ENCODE measurements around the gene HMGN1.

HMGN1 gene

GRCh38 chr21:39367783-39368182 lies 18.9 kb upstream of the HMGN1 start:
- no peak for DNase-seq (ENCODE audit: low spot score)

DNA sequence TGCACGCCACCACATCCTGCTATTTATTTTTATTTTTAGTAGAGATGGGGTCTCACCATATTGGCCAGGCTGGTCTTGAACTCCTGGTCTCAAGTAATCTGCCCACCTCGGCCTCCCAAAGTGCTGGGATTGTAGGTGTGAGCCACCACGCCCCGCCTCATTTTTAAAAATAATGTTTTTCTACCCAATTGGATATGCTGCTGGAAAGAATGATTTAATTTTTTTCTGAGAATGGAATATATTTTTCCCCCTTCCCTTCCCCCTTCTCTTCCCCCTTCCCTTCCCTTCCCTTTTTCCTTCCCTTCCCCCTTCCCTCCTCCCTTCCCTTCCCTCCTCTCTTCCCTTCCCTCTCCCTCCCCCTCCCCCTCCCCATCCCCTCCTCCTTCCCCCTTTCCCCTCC lies 17.7 kb upstream of the HMGN1 start:
- DNase-seq (ENCODE audit: low spot score): no peak

DNA sequence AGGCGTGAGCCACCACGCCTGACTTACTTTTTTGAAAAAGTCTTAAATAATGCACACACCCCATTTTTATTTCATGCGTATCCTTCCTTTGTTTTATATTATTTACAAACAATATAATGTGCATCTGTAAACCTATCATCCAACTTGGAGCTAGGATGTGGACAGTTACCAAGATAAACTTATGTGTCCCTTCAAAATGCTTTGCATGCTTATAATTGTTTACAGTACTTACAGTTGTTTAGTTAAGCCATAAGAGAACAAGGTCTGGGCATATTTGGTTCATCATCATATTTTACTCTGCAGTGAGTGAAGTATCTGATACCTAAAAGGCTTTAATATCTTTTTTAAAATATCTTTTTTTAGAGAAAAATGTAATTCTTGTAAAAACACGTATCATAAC lies 16.1 kb upstream of the HMGN1 start:
- DNase-seq (ENCODE audit: low spot score): no peak

DNA sequence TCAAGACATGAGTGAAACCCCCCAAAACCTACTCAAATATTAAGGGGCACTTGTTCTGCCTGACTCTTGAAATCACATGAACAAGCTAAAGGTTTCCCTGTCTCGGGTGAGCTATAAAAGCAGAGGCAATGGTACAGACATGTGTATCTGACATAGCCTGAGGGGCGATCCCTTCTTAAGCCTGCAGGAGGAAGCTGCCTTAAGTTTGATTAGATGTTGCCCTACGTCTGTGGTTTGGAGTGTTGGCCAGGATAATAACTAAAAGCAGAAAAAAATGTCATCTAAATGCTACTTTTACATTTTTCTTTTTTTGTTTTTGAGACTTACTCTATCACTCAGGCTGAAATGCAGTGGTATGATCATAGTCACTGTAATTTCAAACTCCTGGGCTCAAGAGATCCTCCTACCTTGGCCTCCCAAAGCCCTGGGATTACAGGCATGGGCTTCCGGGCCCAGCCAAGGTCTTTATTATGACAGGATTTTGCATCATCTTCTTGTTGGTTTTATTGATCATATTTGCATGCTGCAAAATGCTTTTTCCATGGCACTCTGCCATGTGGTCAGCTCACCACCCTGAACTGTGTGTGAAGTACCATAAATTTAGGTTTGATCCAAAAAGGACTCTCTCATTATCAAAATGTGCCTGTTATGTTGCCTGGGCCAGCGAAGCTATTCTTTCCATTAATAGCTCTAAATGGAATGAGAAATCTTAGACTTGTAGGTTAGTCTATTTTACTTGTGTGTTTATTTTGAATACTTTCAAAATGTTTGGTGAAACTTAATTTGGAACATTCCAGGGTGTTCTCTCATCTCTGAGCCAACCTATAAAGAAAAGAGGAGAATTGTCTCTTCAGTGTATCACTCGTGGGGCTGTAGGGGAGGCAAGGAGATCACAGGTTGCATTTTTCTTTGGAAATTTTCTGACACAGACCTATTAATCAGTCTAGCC lies 15.0 kb upstream of the HMGN1 start:
- no peak for DNase-seq (ENCODE audit: low spot score)

DNA sequence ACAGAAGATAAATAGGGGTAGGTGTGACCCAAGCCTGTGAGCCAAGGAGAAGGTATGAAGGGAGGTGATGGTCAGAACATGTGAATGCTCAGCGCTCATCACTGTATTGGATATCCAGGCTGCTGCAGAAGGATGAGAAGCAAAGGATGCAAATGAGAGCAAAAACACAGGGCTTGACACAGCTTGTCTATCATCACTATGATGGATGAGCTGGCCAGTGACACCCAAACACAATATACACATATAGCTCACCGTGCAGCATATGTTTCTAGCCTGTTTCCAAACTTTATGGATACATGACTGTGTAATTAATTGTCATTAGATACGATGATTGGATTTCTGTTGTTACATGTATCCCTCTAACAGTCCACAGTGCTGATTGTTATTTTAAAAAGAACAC lies 13.8 kb upstream of the HMGN1 start:
- no peak for DNase-seq (ENCODE audit: low spot score)

- DNase-seq (ENCODE audit: low spot score): no peak
Observed at GRCh38 chr21:39359382-39359781, 10.5 kb upstream of the HMGN1 start.

- DNase-seq (ENCODE audit: low spot score): no peak
Observed at GRCh38 chr21:39353295-39353694, 4.4 kb upstream of the HMGN1 start.

DNA sequence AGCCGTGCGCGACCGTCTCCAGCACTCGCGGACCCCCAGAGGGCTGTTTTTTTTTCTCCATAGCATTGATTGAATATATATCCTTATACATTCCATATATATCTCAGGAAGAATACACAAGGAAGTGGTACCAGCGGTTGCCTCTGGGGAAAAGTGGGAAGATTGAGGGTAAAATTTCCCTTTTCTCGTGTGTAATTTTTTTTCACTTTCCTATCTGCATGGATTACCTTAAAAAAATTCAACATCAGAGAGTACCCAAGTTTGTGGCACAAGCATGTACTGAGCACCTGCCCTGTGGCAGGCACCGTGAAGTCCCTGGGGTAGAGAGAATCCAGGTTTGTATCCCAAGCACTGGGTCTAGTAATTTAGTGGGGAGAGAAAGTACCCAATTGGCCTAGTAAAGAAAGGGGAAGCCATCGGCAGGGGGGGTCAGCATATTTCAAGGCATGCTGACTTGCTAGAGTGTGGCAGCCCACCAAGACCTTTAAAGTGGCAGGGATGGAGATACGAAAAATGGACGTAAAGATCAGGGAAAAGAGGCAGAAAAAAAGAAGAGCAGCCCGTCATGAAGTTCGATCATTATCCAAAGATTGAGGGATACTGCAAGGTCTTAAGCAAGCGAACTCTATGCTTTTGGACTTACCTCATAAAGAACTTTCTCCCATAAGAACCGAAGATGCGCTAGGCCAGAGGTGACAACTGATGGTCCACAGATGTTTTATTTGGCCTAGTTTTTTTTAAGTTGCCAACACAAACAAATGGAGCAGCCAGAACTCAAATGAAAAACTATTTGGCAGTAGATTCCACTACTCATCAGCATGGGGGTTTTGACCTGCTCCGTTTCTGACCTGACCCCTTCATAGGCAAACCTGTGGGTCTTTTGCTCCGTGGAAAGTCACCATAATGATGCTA lies 1.5 kb upstream of the HMGN1 start:
- DNase-seq (ENCODE audit: low spot score): no peak

- peak; percentile 97 for DNase-seq (ENCODE audit: low spot score)
Observed at GRCh38 chr21:39349211-39350093, 564 bp upstream of the HMGN1 start.

DNA sequence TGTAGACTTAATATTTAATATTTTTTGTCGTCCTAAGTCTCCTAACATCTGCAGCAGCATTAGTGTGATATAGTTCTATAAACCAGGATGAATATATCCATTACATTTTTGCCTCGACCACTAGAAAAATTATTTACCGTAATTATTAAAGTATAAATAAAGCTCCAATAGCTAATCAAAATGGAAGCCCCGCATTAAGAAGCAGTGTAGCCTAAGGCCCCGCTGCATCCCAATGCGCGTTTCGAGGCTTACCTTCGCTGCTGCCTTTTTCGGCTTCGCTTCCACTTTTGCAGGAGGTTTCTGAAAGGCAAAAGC lies 891 bp downstream of the HMGN1 start:
- no peak for DNase-seq (ENCODE audit: low spot score)

DNA sequence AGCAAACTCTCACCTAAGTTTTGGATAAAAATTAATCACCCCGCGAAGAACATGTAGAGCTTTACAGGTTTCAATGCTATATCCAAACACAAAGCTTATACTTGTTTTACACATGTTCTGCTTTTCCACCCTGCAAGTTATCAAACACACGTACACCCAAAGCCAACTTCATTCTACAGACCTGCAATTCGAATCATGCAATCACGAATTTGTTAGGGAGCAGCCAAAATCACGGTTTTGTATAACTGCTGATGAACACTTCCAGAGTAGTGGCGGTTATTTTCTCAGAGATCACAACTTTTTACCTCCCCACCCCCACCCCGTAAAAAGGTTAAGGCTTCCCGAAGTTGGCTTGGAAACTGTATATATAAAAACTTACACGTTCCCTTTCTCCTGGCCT lies 1.4 kb downstream of the HMGN1 start:
- no peak for DNase-seq (ENCODE audit: low spot score)

DNA sequence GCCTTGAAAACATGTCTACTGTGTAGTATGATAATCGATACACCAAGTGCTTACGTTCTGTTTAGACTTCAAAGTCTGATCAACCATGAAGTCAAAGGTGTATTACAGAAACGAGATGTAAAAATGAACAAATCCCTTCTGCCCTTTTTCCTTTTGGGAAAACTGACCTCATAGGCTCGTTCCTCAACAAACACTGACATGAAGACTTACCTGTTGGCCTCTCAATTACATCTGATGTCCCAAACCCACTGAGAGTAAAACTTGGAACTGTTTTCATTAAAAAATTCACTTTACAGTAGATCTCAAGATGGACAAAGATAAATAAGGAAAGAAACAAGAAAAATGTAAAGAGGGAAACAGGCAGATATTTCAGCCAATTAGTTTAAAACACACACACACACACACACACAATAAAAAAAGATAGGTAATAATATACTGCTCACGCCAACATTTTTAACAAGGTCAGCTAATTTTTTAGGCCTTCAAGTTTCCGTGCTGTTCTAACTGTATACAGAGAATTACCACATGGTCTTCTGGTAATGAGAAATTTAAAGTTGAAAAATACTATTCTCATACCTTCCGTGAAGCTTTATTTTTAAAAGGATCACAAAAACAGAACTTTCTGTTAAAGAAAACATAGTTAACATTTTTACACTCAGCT lies 2.1 kb downstream of the HMGN1 start:
- DNase-seq (ENCODE audit: low spot score): no peak

DNA sequence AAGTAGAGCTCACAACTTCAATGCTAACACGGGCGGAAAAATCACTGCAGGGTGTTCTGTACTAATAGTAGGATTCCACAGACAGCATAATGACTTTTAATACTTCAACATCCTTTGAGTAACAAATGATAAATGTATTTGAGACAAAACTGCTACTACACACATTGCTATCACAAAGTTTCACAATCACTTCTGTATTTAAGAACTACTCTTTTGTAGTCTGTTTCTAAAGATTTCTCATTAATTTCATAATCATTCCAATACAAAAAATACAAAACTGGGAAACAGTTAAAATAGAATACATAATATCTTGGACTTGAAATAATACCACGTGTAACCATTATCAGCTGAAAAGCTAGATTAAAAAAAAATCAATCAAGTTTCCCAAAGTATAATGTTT lies 2.7 kb downstream of the HMGN1 start:
- DNase-seq (ENCODE audit: low spot score): no peak

GRCh38 chr21:39345440-39345839 lies 3.4 kb downstream of the HMGN1 start:
- DNase-seq (ENCODE audit: low spot score): no peak

DNA sequence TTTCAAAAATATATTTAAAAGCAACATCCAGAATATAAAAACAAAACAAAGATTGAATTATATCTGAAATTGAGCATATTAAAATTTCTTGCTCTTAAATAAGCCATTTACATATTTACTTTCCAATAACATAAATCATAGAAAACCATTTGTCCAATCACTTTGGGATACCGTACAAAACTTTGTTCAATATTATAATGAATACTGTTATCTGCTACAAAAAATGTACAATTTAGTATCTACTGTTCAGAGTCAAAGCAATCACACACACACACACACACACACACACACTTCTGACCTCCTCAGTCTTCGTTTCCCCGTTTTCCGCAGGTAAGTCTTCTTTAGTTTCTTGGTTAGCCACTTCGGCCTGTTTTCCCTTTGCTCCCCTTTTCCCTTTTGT lies 4.0 kb downstream of the HMGN1 start:
- no peak for DNase-seq (ENCODE audit: low spot score)

GRCh38 chr21:39341249-39341923 lies 7.5 kb downstream of the HMGN1 start:
- DNase-seq (ENCODE audit: low spot score): no peak

GRCh38 chr21:39340687-39341086 lies 8.2 kb downstream of the HMGN1 start:
- DNase-seq (ENCODE audit: low spot score): no peak

GRCh38 chr21:39339231-39339630 lies 9.7 kb downstream of the HMGN1 start:
- no peak for DNase-seq (ENCODE audit: low spot score)

GRCh38 chr21:39336457-39337008 lies 12.4 kb downstream of the HMGN1 start:
- DNase-seq (ENCODE audit: low spot score): no peak

DNA sequence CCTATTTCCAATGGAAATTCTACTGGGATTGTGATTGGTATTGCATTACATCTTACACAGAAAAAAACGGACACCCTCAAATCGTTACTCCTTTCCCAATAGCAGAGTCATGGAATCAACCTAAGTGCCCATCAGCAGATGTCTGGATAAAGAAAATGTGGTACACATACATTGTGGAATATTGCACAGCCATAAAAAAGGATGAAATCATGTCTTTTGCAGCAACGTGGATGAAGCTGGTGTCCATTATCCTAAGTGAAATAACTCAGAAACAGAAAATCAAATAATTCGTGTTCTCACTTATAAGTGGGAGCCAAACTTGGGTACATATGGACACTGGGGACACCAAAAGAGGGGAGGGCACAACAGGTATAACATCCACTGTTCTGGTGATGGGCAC lies 14.3 kb downstream of the HMGN1 start:
- no peak for DNase-seq (ENCODE audit: low spot score)

- no peak for DNase-seq (ENCODE audit: low spot score)
Observed at GRCh38 chr21:39332175-39332574, 16.7 kb downstream of the HMGN1 start.
